GM12875 (cell line): Measurements from ENCODE around the gene TUBGCP4.

Experiments used
- H3K4me3 ChIP-seq: one replicate; pipeline ENCODE4 v1.5.1; 2011; ENCODE audit warnings: low read depth, low read length, control low read depth
- CTCF ChIP-seq: IDR thresholded peaks from 2 replicates; pipeline ENCODE4 v1.5.1; 2011; ENCODE audit warnings: low read depth, mild to moderate bottlenecking, control low read depth, inconsistent platforms, low read length, moderate library complexity, borderline replicate concordance; ENCODE audit not compliant: insufficient read depth

The TUBGCP4 gene

GRCh38 chr15:43406189-43406588, 35.3 kb downstream of the TUBGCP4 start:
- H3K4me3 ChIP-seq, result no peak overlapping the region
- TF ChIP-seq CTCF, result no peak

GRCh38 chr15:43406808-43407207, 35.9 kb downstream of the TUBGCP4 start:
- no peak overlapping the region for H3K4me3 ChIP-seq
- TF ChIP-seq CTCF, result no peak

GRCh38 chr15:43408789-43409188, 37.9 kb downstream of the TUBGCP4 start:
- H3K4me3 ChIP-seq, result no peak overlapping the region
- TF ChIP-seq CTCF, result no peak

GRCh38 chr15:43410572-43411214, 39.8 kb downstream of the TUBGCP4 start:
- TF ChIP-seq CTCF, result no peak
- no peak overlapping the region for H3K4me3 ChIP-seq

GRCh38 chr15:43412096-43412495, 41.2 kb downstream of the TUBGCP4 start:
- no peak for TF ChIP-seq CTCF
- H3K4me3 ChIP-seq, result no peak overlapping the region

GRCh38 chr15:43414196-43414595, 43.3 kb downstream of the TUBGCP4 start:
- H3K4me3 ChIP-seq, result no peak overlapping the region

More at GRCh38 chr15:43414196-43414595, 43.3 kb downstream of the TUBGCP4 start:
- no peak for TF ChIP-seq CTCF
